22Rv1 (cell line): Measurements from ENCODE around the gene LTF.
"Not testable (repeated sequence)": the region's sequence is repeated elsewhere in the genome, so short reads cannot be mapped to it uniquely, and the experiment has no call there.

Source experiments
- H3K27ac ChIP-seq: fragments of 450-650 bp; 2 replicates; pipeline ENCODE4 v1.5.1; 2017
- ZFX ChIP-seq: fragments of 450-650 bp; IDR thresholded peaks from 2 replicates; pipeline ENCODE4 v1.6.1; 2017; ENCODE audit warnings: antibody characterized with exemption, borderline replicate concordance
- TF ChIP-seq, protein P1 (sequence below): fragments of 450-650 bp; IDR thresholded peaks from 2 replicates; pipeline ENCODE4 v1.5.1; 2017; ENCODE audit warnings: mild to moderate bottlenecking

Gene LTF

GRCh38 chr3:46496746-46497555 lies 32.2 kb upstream of the LTF start:
- no peak for TF ChIP-seq ZFX
- TF ChIP-seq, protein P1, sequence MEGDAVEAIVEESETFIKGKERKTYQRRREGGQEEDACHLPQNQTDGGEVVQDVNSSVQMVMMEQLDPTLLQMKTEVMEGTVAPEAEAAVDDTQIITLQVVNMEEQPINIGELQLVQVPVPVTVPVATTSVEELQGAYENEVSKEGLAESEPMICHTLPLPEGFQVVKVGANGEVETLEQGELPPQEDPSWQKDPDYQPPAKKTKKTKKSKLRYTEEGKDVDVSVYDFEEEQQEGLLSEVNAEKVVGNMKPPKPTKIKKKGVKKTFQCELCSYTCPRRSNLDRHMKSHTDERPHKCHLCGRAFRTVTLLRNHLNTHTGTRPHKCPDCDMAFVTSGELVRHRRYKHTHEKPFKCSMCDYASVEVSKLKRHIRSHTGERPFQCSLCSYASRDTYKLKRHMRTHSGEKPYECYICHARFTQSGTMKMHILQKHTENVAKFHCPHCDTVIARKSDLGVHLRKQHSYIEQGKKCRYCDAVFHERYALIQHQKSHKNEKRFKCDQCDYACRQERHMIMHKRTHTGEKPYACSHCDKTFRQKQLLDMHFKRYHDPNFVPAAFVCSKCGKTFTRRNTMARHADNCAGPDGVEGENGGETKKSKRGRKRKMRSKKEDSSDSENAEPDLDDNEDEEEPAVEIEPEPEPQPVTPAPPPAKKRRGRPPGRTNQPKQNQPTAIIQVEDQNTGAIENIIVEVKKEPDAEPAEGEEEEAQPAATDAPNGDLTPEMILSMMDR: peak; percentile 34
- H3K27ac ChIP-seq: no peak overlapping the region

DNA sequence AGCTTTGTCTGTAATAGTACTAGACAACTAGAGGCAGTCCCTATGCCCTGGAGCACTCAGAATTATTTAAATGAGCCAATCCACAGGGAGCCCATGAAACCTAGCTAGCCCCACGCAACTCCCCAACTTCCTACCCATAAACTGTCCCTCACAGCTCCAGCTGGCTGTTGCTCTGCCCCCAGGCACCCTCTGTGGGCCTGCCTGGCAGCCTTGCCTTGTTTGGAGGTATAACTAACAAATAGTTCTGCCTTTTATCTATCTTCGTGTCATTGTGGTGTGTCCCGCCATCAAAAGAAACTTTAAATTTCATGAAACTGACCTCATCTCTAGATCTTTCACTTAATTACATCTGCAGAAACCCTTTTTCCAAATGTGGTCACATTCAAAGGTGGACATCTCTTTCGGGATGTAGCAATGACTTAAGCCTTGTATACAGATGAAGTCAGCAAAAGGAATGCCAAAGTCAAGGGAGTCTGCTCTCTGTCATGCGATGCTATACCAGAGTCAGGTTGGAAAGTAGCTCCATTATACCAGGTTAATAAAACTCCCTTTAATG lies 31.3 kb upstream of the LTF start:
- H3K27ac ChIP-seq: no peak overlapping the region
- TF ChIP-seq, protein P1: no peak
- TF ChIP-seq ZFX: no peak

- H3K27ac ChIP-seq: not testable (repeated sequence)
These were observed 29.8 kb upstream of the LTF start for GRCh38 chr3:46494491-46494890.

DNA sequence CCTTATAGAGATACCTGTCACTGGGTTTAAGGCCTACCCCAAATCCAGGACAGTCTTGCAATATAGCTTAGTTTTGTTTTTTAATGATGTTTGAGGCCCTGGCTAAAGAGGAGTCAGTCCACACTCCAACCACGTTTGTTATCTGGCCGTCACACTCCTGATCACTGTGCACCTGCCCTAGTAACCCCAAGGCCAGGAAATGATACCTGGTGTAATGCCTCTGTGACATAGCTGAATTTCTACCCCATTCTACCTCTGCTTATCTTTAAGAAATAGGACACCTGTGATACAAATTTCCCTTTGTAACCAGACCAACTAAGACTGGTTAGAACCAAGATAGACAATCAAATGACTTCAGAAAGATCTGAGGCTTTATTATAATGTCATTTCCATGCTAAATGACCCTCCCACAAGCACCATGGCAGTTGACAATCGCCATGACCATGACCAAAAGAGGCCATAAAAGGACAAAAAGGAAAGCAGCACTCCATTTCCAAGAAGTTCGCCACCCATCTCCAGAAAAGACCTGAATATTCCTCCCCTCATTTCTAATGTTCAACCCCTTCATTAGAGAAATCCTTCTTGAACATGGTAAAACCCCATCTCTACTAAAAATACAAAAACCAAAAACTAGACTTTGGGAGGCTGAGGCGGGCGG lies 28.3 kb upstream of the LTF start:
- no peak overlapping the region for H3K27ac ChIP-seq
- TF ChIP-seq, protein P1: no peak
- TF ChIP-seq ZFX: no peak

DNA sequence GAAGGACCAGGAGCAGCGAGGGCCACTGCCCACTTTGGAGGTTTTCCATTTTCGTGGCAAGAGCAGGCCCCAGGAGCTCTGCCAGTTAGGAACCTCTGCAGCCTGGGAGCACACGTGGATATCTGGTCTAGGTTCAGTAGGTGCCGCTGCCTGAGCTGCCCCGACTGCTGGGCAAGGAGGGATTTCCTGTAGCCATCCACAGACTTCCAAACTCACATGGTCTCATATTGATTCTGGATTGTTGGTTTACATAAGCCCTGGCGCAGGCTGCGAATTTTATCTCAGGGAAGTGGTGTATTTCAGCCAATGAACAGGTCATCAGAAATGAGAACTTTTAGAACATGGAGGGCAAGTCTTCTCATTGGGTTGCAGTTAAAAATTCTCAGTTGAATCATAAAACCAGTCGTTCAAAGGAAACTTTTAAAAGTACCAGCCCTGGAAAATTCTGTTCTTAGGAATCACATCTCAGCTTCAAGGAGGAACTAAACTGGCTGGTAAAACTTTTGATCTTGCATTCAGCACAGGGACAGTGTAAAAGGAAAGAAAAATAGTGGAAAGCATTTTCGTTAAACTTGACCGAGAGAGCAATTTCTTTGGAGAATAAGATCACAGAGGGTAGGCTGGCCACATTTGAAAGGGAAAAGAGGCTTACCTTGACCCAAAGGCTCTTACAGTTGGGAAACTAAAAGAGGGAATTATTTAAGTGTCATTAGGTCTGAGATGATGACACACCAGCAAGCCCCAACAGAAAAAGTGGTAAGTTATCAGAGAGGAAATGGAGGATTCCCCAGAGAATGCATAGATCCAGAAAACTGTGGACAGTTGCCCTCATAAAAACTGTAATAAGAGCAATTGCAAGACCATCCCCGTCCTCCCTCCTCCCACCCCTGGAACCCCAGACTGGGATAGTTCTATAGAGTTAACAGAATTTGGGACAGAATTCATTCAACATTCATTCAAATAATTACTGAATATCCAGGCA lies 26.7 kb upstream of the LTF start:
- TF ChIP-seq ZFX: no peak
- TF ChIP-seq, protein P1: no peak
- no peak overlapping the region for H3K27ac ChIP-seq

- TF ChIP-seq, protein P1: no peak
- TF ChIP-seq ZFX: no peak
- no peak overlapping the region for H3K27ac ChIP-seq
These were observed 25.8 kb upstream of the LTF start for GRCh38 chr3:46490338-46491084.
